SK-N-SH (cell line): ENCODE results near the gene TBCD. TPM values are rescaled to one million over a fixed set of nuclear protein-coding genes. Genes with fewer than 3 reads are reported as not detected.

ENCODE experiments used
- CTCF ChIA-PET: fragments of 300-600, 350-600 bp; formaldehyde crosslinking; extraction: SDS; loops from one replicate; lab custom pipeline; 2021; lab: Yijun Ruan, JAX
- POLR2A ChIA-PET: fragments of 350-600 bp; sonication (Branson Sonifier 250); formaldehyde crosslinking; extraction: SDS; loops from one replicate; lab custom pipeline; 2020; ENCODE audit warnings: antibody characterized with exemption, inconsistent platforms; lab: Yijun Ruan, JAX
- DNase-seq: peaks from one replicate; pipeline ENCODE4 v3.0.0; 2012
- H2AFZ ChIP-seq: fragments of 200-600 bp; sonication (generic); 2 replicates; pipeline ENCODE4 v1.8.1; 2016; ENCODE audit warnings: antibody characterized with exemption, mild to moderate bottlenecking, low read depth
- H3F3A ChIP-seq: fragments of 200-600 bp; sonication (generic); replicated peaks from 2 replicates; pipeline ENCODE3; 2016; ENCODE audit warnings: antibody characterized with exemption, mild to moderate bottlenecking; ENCODE audit not compliant: insufficient read depth
- H3K27ac ChIP-seq, 2 experiments: fragments of 200-500 bp in 1 of 2; fragments of 200-600 bp in 1 of 2; sonication (Bioruptor generic) in 1 of 2; sonication (generic), shearing (Covaris generic) in 1 of 2; 2 replicates each; pipeline versions ENCODE4 v1.5.1 to v1.6.1; 2014 to 2016; ENCODE audit warnings: low read depth in 2 of 2, inconsistent platforms in 1 of 2, low read length in 1 of 2, mild to moderate bottlenecking in 1 of 2, mixed read lengths in 1 of 2
- H3K27me3 ChIP-seq: fragments of 200-600 bp; sonication (generic), shearing (Covaris generic); 2 replicates; pipeline ENCODE4 v1.6.1; 2016; ENCODE audit warnings: mixed run types; ENCODE audit not compliant: insufficient read depth
- H3K36me3 ChIP-seq, 2 experiments: fragments of 200-500 bp in 1 of 2; fragments of 200-600 bp in 1 of 2; sonication (Bioruptor generic) in 1 of 2; sonication (generic) in 1 of 2; replicated peaks in 1 of 2; 2 replicates each; pipeline versions ENCODE3 to v1.5.1; 2014 to 2016; ENCODE audit warnings: low read length in 1 of 2, mild to moderate bottlenecking in 1 of 2; ENCODE audit not compliant: insufficient read depth in 2 of 2, control insufficient read depth in 1 of 2
- H3K4me1 ChIP-seq, 2 experiments: fragments of 200-500 bp in 1 of 2; fragments of 200-600 bp in 1 of 2; sonication (Bioruptor generic) in 1 of 2; sonication (generic), shearing (Covaris generic) in 1 of 2; 2 replicates each; pipeline versions ENCODE4 v1.5.1 to v1.6.1; 2014 to 2016; ENCODE audit warnings: low read depth in 1 of 2, low read length in 1 of 2, mixed run types in 1 of 2; ENCODE audit not compliant: insufficient read depth in 2 of 2, control insufficient read depth in 1 of 2
- H3K4me2 ChIP-seq: fragments of 200-600 bp; sonication (generic), shearing (Covaris generic); 2 replicates; pipeline ENCODE4 v1.6.1; 2017; ENCODE audit warnings: mixed run types
- H3K4me3 ChIP-seq, 2 experiments: fragments of 200-500 bp in 1 of 2; fragments of 200-600 bp in 1 of 2; sonication (Bioruptor generic) in 1 of 2; sonication (generic), shearing (Covaris generic) in 1 of 2; 2 replicates each; pipeline versions ENCODE4 v1.5.1 to v1.8.1; 2014 to 2016; ENCODE audit warnings: low read depth in 2 of 2, inconsistent platforms in 1 of 2, low read length in 1 of 2, mild to moderate bottlenecking in 1 of 2, mixed read lengths in 1 of 2, moderate library complexity in 1 of 2
- H3K79me2 ChIP-seq: fragments of 200-600 bp; sonication (generic); 2 replicates; pipeline ENCODE4 v1.8.1; 2017; ENCODE audit warnings: mild to moderate bottlenecking; ENCODE audit not compliant: insufficient read depth
- H3K9ac ChIP-seq: fragments of 200-600 bp; sonication (generic); 2 replicates; pipeline ENCODE4 v1.6.1; 2017; ENCODE audit warnings: mixed run types
- H3K9me2 ChIP-seq: fragments of 200-600 bp; sonication (generic); 2 replicates; pipeline ENCODE4 v1.6.1; 2017; ENCODE audit warnings: mixed run types
- H3K9me3 ChIP-seq: fragments of 200-600 bp; sonication (generic); 2 replicates; pipeline ENCODE4 v1.6.1; 2017; ENCODE audit warnings: mixed run types, mild to moderate bottlenecking, moderate library complexity
- H4K20me1 ChIP-seq: fragments of 200-600 bp; sonication (generic); 2 replicates; pipeline ENCODE4 v1.6.1; 2017; ENCODE audit warnings: mild to moderate bottlenecking, mixed run types; ENCODE audit not compliant: insufficient read depth
- CHD2 ChIP-seq: fragments of 150-350 bp; IDR thresholded peaks from 2 replicates; pipeline ENCODE4 v1.6.1; 2018; ENCODE audit warnings: low read length; ENCODE audit not compliant: partially characterized antibody
- CTCF ChIP-seq: fragments of 200-600 bp; sonication (generic); IDR thresholded peaks from 2 replicates; pipeline ENCODE4 v1.6.1; 2017; ENCODE audit warnings: antibody characterized with exemption, mild to moderate bottlenecking, moderate library complexity
- POLR2AphosphoS5 ChIP-seq: IDR thresholded peaks from 2 replicates; pipeline ENCODE4 v1.6.1; 2012; ENCODE audit warnings: low read depth, low read length
- SIN3A ChIP-seq: IDR thresholded peaks from 2 replicates; pipeline ENCODE4 v1.6.1; 2012; ENCODE audit warnings: low read depth, mild to moderate bottlenecking, low read length, moderate library complexity, borderline replicate concordance
- USF1 ChIP-seq: IDR thresholded peaks from 2 replicates; pipeline ENCODE4 v1.4.0; 2012; ENCODE audit warnings: low read depth, borderline replicate concordance
- WGBS: methylation state at CpG from one replicate; pipeline ENCODE4 v1.1.6; 2017; ENCODE audit warnings: low lambda C conversion rate; 5-methylcytosine and 5-hydroxymethylcytosine counted together
- polyA plus RNA-seq, 3 experiments: library from polyadenylated mRNA; depleted of rRNA; stranded (reverse); fragments of >200 nt; gene quantifications; 2 replicates each; pipeline ENCODE4 v1.2.3, GENCODE V29; 2012

The TBCD gene
- polyA plus RNA-seq, 1 of the 3 experiments (the other 2 are of a cell fraction): 107 TPM

GRCh38 chr17:82840431-82840831 lies 88.6 kb downstream of the TBCD start:
- no peak for TF ChIP-seq CTCF
- TF ChIP-seq, all 33 proteins: peak for 0
- no peaks in the 10 kb centered on the region for H3K9me3 ChIP-seq
- no peak overlapping the region for H3K4me2 ChIP-seq
- ChIA-PET POLR2A (no interaction called here), CTCF (interaction anchor here (1.2 to 4.6 kb wide), 4 partner anchors 10 to 65 kb away, joined by 3 to 17 read pairs (median 6); no protein-coding TSS in a partner anchor)
- no peak overlapping the region for H3K4me3 ChIP-seq
- H3K79me2 ChIP-seq: no peaks in the 10 kb centered on the region
- 96% methylated on average over 9 of the region's 12 CpGs for WGBS
- H3K9ac ChIP-seq: no peak overlapping the region
- no peak for DNase-seq
- H3K4me1 ChIP-seq: peaks cover 0 to 9% of the 10 kb centered on the region in 2 experiments; a peak in 1 of 4 replicates
- H2AFZ ChIP-seq: no peak overlapping the region
- H3F3A ChIP-seq: no peaks in the 10 kb centered on the region
- no peaks in the 10 kb centered on the region for H3K9me2 ChIP-seq
- H3K36me3 ChIP-seq: peaks cover 8 to 9% of the 10 kb centered on the region in 2 experiments
- no peaks in the 10 kb centered on the region for H4K20me1 ChIP-seq
- no peak overlapping the region; a peak in 1 of 4 replicates for H3K27ac ChIP-seq
- H3K27me3 ChIP-seq: no peaks in the 10 kb centered on the region

GRCh38 chr17:82841921-82842596 lies 90.2 kb downstream of the TBCD start:
- CTCF ChIA-PET: interaction anchor here (1.3 to 4.6 kb wide), 3 partner anchors 12 to 72 kb away, joined by 3 to 17 read pairs (median 7); no protein-coding TSS in a partner anchor
- no peak overlapping the region for H3K9ac ChIP-seq
- H3K9me3 ChIP-seq: no peaks in the 10 kb centered on the region
- H3K4me1 ChIP-seq: peaks cover 0 to 9% of the 10 kb centered on the region in 2 experiments; a peak in 1 of 4 replicates
- H3K9me2 ChIP-seq: no peaks in the 10 kb centered on the region
- no peaks in the 10 kb centered on the region for H3F3A ChIP-seq
- no peak overlapping the region for H2AFZ ChIP-seq
- peaks cover 0 to 4% of the 10 kb centered on the region in 2 experiments for H3K36me3 ChIP-seq
- POLR2A ChIA-PET: no interaction called here
- WGBS: 89% methylated on average over 15 of the region's 16 CpGs
- DNase-seq: no peak
- TF ChIP-seq SIN3A (no peak), POLR2AphosphoS5 (no peak), USF1 (no peak), CHD2 (no peak)
- H3K27ac ChIP-seq: no peak overlapping the region
- no peaks in the 10 kb centered on the region for H3K27me3 ChIP-seq
- no peaks in the 10 kb centered on the region for H3K79me2 ChIP-seq
- no peak overlapping the region for H3K4me3 ChIP-seq
- H3K4me2 ChIP-seq: no peak overlapping the region
- no peaks in the 10 kb centered on the region for H4K20me1 ChIP-seq
